Hindlimb muscle (tissue), 1 donor: Measurements from ENCODE around the gene KLHL6. TPM values are rescaled to one million over a fixed set of nuclear protein-coding genes. Genes with fewer than 3 reads are reported as not detected.
"Not testable (repeated sequence)": the region's sequence is repeated elsewhere in the genome, so short reads cannot be mapped to it uniquely, and the experiment has no call there.

Experiments used
- DNase-seq: peaks from one replicate; pipeline ENCODE4 v3.0.0-alpha.2; 2013
- polyA plus RNA-seq: library from polyadenylated mRNA; unstranded; fragments of 120-200 nt; gene quantifications from one replicate; pipeline ENCODE4 v1.2.1, GENCODE V29; 2013; ENCODE audit not compliant: insufficient read length

KLHL6 gene
- 1.6 TPM for polyA plus RNA-seq

- DNase-seq, result no peak
These were observed at the start of gene KLHL6 for GRCh38 chr3:183555541-183556081. TSS of gene KLHL6 (minus strand) at chr3:183555706. CDS start at chr3:183555653, 53 bp downstream.

GRCh38 chr3:183597959-183598358 is 42.5 kb upstream of the KLHL6 start:
- DNase-seq, result no peak

- no peak for DNase-seq
These were observed 39.1 kb upstream of the KLHL6 start for GRCh38 chr3:183594636-183595035.

GRCh38 chr3:183592821-183593220 is 37.3 kb upstream of the KLHL6 start:
- DNase-seq, result no peak

GRCh38 chr3:183591881-183592521 is 36.5 kb upstream of the KLHL6 start:
- DNase-seq, result no peak

- DNase-seq, result no peak
These were observed 34.9 kb upstream of the KLHL6 start for GRCh38 chr3:183590442-183590841.

- no peak for DNase-seq
These were observed 31.8 kb upstream of the KLHL6 start for GRCh38 chr3:183587336-183587735.

- DNase-seq, result no peak
These were observed 31.0 kb upstream of the KLHL6 start for GRCh38 chr3:183586477-183586876.

GRCh38 chr3:183584914-183585280 is 29.4 kb upstream of the KLHL6 start:
- no peak for DNase-seq

GRCh38 chr3:183584246-183584913 is 28.9 kb upstream of the KLHL6 start:
- peak; percentile 59 for DNase-seq

- no peak for DNase-seq
These were observed 28.1 kb upstream of the KLHL6 start for GRCh38 chr3:183583331-183584245.

- DNase-seq, result no peak
These were observed 26.7 kb upstream of the KLHL6 start for GRCh38 chr3:183582161-183582560.

- no peak for DNase-seq
These were observed 26.1 kb upstream of the KLHL6 start for GRCh38 chr3:183581496-183582155.

GRCh38 chr3:183579967-183580900 is 24.7 kb upstream of the KLHL6 start:
- peak; percentile 62 for DNase-seq

GRCh38 chr3:183578179-183578578 is 22.7 kb upstream of the KLHL6 start:
- no peak for DNase-seq

- no peak for DNase-seq
These were observed 21.8 kb upstream of the KLHL6 start for GRCh38 chr3:183577346-183577745.

GRCh38 chr3:183576487-183577107 is 21.1 kb upstream of the KLHL6 start:
- DNase-seq, result peak; percentile 51

- no peak for DNase-seq
These were observed 17.4 kb upstream of the KLHL6 start for GRCh38 chr3:183572935-183573334.

- not testable (repeated sequence) for DNase-seq
These were observed 14.7 kb upstream of the KLHL6 start for GRCh38 chr3:183570191-183570590.

- DNase-seq, result no peak
These were observed 11.4 kb upstream of the KLHL6 start for GRCh38 chr3:183566880-183567279.

- DNase-seq, result no peak
These were observed 8.5 kb upstream of the KLHL6 start for GRCh38 chr3:183564046-183564445.
